DMS79 (cell line): Measurements from ENCODE around the gene UGGT1.
"Not testable (repeated sequence)": the region's sequence is repeated elsewhere in the genome, so short reads cannot be mapped to it uniquely, and the experiment has no call there.

ENCODE experiments used
- DNase-seq: peaks from one replicate; lab custom pipeline; 2025; lab: John Stamatoyannopoulos, UW

UGGT1 gene

DNA sequence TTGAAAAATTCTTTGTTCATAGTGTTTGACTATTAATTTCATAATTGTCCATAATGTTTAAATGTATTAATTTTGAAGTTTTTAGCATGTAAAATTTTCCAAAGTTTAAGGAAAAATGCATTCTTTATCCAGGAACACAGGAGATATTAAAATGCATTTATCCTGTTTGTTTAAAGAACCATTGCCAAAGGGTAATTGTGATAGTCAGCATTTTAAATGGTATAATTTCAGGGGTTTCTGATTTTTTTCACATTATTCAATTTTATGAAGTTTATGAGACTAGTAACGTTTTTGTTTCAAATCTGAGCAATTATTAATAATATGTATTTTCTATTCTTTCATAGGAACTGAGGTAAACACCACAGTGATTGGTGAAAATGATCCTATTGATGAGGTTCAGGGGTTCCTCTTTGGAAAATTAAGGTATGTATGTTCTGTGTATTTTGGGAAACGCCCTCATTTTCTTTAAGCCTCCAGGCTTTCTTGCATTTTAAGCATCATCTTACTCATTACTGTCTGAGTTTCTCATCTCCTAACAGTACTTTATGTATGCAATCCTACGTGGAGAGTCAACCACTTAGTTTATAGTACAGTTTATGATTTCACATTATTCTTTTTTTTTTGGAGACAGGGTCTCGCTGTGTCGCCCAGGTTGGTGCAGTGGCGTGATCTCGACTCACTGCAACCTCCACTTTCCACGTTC is 25.1 kb downstream of the UGGT1 start:
- no peak for DNase-seq

DNA sequence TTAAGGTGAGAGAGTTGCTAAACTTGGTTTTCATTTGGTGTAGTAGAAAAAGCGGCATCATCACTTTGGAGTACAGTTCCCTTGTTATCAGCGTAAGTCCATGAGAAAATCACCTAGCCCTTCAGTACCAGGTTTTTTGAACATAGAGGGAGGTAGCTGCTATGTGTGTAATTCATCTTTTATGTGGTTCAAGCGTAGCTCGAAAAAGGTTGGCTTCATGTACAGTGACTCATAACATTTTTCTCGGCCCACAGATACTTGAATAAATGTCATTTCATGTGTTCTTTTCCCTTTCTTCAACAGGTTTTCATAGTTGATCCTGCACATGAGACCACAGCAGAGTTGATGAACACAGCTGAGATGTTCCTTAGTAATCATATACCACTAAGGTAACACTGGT is 43.6 kb downstream of the UGGT1 start:
- DNase-seq = no peak

GRCh38 chr2:128137094-128137616 is 46.2 kb downstream of the UGGT1 start:
- no peak for DNase-seq

- DNase-seq = no peak
Measured at GRCh38 chr2:128139624-128140023, 48.6 kb downstream of the UGGT1 start.

- DNase-seq = no peak
Measured at GRCh38 chr2:128145651-128146050, 54.7 kb downstream of the UGGT1 start.

- DNase-seq = no peak
Measured at GRCh38 chr2:128153786-128154185, 62.8 kb downstream of the UGGT1 start.

- no peak for DNase-seq
Measured at GRCh38 chr2:128154225-128154624, 63.2 kb downstream of the UGGT1 start.

GRCh38 chr2:128155970-128156369 is 65.0 kb downstream of the UGGT1 start:
- no peak for DNase-seq

DNA sequence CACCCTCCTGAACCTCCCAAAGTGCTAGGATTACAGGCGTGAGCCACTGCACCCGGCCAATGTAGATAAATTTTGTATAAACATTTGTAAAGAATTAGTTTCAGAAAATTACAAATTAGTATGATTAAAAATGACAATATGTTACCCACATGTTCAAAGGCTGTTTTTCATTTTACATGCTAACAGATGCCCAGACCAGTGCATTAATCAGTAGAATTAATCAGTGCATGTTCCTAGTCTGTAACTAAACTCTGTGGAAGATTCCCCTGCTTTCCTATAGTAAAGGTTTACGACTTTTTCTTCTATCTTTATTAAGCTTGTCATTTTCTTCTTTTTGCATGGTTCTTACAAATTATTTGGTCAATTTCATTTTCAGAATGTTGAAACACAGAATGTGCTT is 65.8 kb downstream of the UGGT1 start:
- no peak for DNase-seq

- no peak for DNase-seq
Measured at GRCh38 chr2:128157644-128158043, 66.6 kb downstream of the UGGT1 start.

- DNase-seq = no peak
Measured at GRCh38 chr2:128158176-128158575, 67.2 kb downstream of the UGGT1 start.

DNA sequence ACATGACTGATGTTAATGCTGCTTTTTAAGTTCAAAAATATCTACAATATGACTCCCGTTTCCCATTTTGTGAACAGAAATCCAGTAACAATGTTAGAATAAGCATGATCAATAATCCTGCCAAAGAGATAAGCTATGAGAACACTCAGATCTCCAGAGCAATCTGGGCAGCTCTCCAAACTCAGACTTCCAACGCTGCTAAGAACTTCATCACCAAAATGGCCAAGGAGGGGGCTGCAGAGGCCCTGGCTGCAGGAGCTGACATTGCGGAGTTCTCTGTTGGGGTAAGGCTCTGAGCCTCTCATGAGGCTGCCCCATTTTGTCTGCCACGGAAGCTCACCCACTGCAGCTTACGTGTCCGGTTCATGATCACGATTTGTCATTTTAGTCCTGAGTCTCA is 68.4 kb downstream of the UGGT1 start:
- no peak for DNase-seq

GRCh38 chr2:128160616-128161275 is 69.7 kb downstream of the UGGT1 start:
- DNase-seq = peak; percentile 75

DNA sequence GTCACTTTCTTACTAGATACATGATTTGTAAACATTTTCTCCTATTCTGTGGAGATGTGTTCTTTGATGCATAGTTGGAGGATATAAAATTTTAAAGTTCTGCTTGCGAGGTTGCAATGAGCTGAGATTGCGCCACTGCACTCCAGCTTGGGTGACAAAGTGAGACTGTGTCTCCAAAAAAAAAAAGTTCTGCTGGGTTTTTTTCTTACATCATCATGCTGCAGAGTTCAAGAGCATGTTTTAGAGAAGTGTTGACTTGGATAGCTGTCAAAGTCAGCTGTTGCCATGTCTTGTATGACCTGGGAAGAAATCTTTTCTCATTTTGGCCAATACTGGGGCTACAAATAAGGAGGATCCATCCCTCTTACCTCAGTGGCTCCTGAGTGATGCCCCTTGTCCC is 71.3 kb downstream of the UGGT1 start:
- DNase-seq = no peak

- DNase-seq = no peak
Measured at GRCh38 chr2:128164311-128164710, 73.3 kb downstream of the UGGT1 start.

DNA sequence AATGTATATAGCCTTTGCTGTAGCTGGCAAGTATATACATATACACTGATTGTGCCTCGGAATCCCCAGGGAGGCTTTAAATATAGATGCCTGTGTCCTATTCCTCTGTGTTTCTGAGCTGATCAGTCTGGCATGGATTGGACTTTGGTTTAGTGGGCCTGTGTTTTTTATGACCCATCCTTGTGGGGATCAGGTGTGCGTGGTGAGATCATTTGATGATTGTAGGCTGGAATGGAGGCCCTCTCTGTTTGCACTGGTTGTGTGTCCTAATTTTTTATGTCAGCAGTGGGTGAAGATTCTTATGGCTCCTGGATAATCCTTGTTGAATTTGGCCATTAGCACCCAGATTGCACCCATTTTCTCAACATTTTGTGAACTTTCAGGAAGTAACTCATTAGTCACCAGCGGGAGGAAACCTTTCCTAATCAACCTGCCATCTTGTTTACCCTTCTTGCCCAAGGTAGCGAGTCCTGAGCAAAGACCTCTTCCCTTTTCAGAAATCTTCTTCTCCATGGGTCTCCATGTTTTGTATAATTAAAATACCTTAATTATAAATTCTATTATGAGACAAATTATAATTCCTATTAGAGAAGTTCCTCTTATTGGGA is 75.8 kb downstream of the UGGT1 start:
- no peak for DNase-seq

GRCh38 chr2:128169094-128169493 is 78.1 kb downstream of the UGGT1 start:
- DNase-seq = no peak

GRCh38 chr2:128169497-128169896 is 78.5 kb downstream of the UGGT1 start:
- no peak for DNase-seq

- no peak for DNase-seq
Measured at GRCh38 chr2:128169933-128170709, 79.1 kb downstream of the UGGT1 start.

DNA sequence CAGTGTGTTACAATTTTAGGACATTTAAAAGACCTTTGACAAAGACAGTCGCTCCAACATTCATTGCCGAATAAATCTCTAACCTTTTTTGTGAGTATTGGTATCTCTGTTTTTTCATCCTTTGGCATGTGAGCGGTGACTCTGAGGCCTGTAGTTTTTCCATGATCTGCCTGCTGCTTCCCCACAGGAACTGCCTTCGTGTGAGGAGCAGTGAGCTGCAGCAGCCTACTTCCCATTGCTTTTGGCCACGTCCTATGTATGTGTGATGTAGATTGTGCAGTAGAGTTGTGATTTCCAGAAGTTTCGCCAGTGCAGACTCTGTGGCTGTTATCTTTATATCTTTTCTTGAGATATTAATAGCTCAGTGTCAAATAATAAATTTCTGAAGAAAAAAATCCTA is 79.8 kb downstream of the UGGT1 start:
- DNase-seq = no peak

DNA sequence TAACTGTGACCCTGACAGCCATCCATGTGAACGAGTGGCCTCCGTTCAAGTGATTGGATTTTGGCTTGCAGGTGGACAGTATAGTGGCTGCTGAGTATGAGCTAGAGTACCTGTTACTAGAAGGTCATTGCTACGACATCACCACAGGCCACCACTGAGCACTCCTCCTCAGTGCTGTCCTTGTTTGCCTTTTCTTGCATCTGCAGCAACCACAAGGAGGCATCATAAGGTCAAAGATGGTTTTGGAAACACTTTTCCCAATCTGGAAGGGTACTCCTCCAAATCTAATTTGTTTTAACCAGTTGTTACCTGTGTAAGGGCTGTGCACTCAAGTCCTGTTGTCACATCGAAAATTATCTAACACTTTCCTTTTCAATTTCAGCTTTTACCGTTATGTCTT is 81.2 kb downstream of the UGGT1 start:
- no peak for DNase-seq

DNA sequence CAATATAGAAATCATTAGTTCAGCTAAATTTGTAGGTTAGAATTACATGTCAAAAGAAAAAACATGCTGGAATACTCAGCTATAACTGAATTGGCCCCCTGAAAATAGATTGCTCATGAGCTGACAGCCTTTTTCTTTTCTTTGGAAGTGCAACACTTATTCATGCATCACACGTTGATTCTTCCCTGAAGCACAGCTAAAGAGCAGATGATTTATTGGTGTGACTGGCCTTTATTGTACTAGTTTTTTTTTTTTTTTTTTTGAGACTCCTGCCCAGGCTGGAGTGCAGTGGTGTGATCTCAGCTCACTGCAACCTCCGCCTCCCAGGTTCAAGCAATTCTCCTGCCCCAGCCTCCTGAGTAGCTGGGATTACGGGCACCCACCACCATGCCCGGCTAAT is 83.1 kb downstream of the UGGT1 start:
- DNase-seq = not testable (repeated sequence)
